EL (cell line): ENCODE data around the gene TOMM34.

Experiments used
- DNase-seq: peaks from one replicate; pipeline ENCODE4 v3.0.0-alpha.2; 2016

The TOMM34 gene

GRCh38 chr20:44924541-44924940, 35.7 kb downstream of the TOMM34 start:
- DNase-seq: no peak

- no peak for DNase-seq
These were observed 38.8 kb downstream of the TOMM34 start for GRCh38 chr20:44921447-44921846.

GRCh38 chr20:44918761-44919160, 41.4 kb downstream of the TOMM34 start:
- DNase-seq: no peak

GRCh38 chr20:44918342-44918741, 41.9 kb downstream of the TOMM34 start:
- DNase-seq: no peak

GRCh38 chr20:44917399-44917798, 42.8 kb downstream of the TOMM34 start:
- no peak for DNase-seq

GRCh38 chr20:44916586-44916985, 43.6 kb downstream of the TOMM34 start:
- no peak for DNase-seq

GRCh38 chr20:44914924-44915323, 45.3 kb downstream of the TOMM34 start:
- no peak for DNase-seq

GRCh38 chr20:44912189-44912588, 48.0 kb downstream of the TOMM34 start:
- DNase-seq: no peak

GRCh38 chr20:44911264-44911921, 48.8 kb downstream of the TOMM34 start:
- peak; percentile 66 for DNase-seq

- DNase-seq: peak; percentile 9
These were observed 49.4 kb downstream of the TOMM34 start for GRCh38 chr20:44910690-44911262.

- DNase-seq: peak; percentile 68
These were observed 50.1 kb downstream of the TOMM34 start, which contains the start of gene PABPC1L for GRCh38 chr20:44909872-44910689. PABPC1L (plus strand) TSS chr20:44910060; CDS start chr20:44910144, 84 bp downstream.

- DNase-seq: no peak
These were observed 51.0 kb downstream of the TOMM34 start for GRCh38 chr20:44908987-44909871.

- DNase-seq: no peak
These were observed 55.8 kb downstream of the TOMM34 start for GRCh38 chr20:44904377-44904776.

GRCh38 chr20:44901974-44902373, 58.2 kb downstream of the TOMM34 start:
- DNase-seq: peak; percentile 66

GRCh38 chr20:44900231-44900854, 59.9 kb downstream of the TOMM34 start:
- peak; percentile 13 for DNase-seq

- no peak for DNase-seq
These were observed 63.1 kb downstream of the TOMM34 start for GRCh38 chr20:44897133-44897532.

- DNase-seq: peak; percentile 15
These were observed 63.6 kb downstream of the TOMM34 start for GRCh38 chr20:44896583-44896982.

GRCh38 chr20:44894959-44895358, 65.2 kb downstream of the TOMM34 start:
- no peak for DNase-seq
